Central memory CD8-positive, alpha-beta T cell (primary cell): Measurements from ENCODE around the gene MMD.
"Not testable (repeated sequence)": the region's sequence is repeated elsewhere in the genome, so short reads cannot be mapped to it uniquely, and the experiment has no call there.

ENCODE experiments used
- ATAC-seq: fragments of 150-1000 bp; cut with Tn5 transposase; replicated peaks from 2 replicates; pipeline ENCODE4 v1.10.0; 2022; ENCODE audit warnings: mild to moderate bottlenecking, moderate FRiP score, moderate number of reproducible peaks; ENCODE audit not compliant: poor library complexity, severe bottlenecking; ENCODE audit errors: extremely low read depth
- DNase-seq, 2 donors: peaks; one replicate each; pipeline ENCODE4 v3.0.0; 2021; ENCODE audit warnings: low spot score in 2 of 2
- H3K27ac Mint-ChIP-seq: one replicate; pipeline ENCODE4 v1.8.0; 2022; ENCODE audit warnings: low read depth, mild to moderate bottlenecking, moderate library complexity, mixed read lengths
- H3K27me3 Mint-ChIP-seq: one replicate; pipeline ENCODE4 v1.8.0; 2022; ENCODE audit warnings: mixed read lengths
- H3K36me3 Mint-ChIP-seq: one replicate; pipeline ENCODE4 v1.8.0; 2022; ENCODE audit warnings: mild to moderate bottlenecking, moderate library complexity, mixed read lengths; ENCODE audit not compliant: insufficient read depth
- H3K4me1 Mint-ChIP-seq: one replicate; pipeline ENCODE4 v1.8.0; 2022; ENCODE audit warnings: mixed read lengths
- H3K4me3 Mint-ChIP-seq: one replicate; pipeline ENCODE4 v1.8.0; 2022; ENCODE audit warnings: mild to moderate bottlenecking, moderate library complexity, mixed read lengths
- H3K9me3 Mint-ChIP-seq: one replicate; pipeline ENCODE4 v1.8.0; 2022; ENCODE audit warnings: mixed read lengths

The MMD gene

DNA sequence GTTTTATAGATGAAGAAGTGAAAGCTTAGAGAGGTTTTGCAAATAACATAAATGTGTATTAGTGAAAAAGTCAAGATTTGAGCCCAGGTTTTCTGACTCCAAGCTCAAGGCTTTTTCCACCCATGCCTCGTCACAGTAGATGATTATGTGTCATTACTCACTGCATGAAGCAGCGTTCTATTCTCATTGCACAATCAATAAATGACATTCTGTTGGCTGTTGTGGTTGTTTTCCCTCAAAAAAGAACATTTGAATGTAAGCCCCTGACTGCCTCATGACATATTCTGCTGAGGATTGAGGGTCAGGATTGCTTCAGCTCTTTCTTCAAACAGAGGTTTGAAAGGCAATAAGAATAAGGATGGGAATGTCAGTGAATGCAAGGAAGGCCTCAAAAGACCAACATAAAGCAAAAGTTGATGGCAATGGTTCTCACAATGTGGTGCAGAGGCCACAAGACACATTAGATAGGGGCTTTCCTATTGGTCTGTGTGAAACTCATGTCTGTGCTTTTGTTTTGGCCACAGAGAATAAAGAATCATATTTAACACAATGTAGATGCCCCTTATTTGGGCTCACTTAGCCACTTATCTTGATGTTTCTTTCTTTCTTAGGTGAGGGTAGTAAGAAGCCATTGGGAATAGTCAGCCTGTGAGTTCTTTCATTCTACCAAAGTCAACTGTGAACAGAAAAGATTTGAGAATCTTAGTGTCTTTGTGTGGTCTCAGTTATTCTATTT, 5.4 kb upstream of the MMD start:
- no peaks in the 10 kb centered on the region for H3K9me3 Mint-ChIP-seq
- DNase-seq (no peak), ATAC-seq (no peak)
- no peak overlapping the region for H3K27ac Mint-ChIP-seq
- peaks cover 5% of the 10 kb centered on the region for H3K36me3 Mint-ChIP-seq
- peaks cover 4% of the 10 kb centered on the region for H3K4me1 Mint-ChIP-seq
- H3K4me3 Mint-ChIP-seq, result no peak overlapping the region
- peaks cover 60% of the 10 kb centered on the region for H3K27me3 Mint-ChIP-seq

DNA sequence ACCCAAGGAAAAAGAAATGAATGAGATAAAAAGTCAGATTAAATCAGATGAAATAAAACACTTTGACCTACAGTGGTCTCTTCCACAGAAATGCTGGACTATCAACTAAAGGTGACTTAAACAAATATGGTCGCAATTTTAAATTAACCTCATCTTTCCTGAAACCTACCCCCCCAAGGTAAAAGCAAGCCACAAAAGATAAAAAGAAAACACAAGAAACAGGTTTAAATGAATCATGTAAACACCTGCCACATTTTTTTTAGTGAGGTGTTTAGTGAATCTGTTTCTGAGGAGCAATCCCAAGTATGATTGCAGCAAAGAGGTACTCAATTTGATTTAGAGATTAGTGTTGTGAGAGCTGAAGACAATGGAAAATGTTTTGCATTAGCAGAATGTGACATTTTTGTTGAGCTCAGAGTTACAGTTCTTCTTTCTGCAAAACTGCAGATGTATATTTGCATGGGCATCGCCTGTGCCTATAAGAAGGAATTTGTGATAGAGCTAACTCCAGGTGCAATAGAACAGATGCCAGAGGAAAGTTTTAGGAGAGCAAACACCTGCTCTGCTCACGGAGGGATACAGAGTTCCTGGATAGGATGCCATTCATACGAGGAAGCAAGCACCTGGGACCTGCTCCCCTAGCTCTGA, 3.4 kb upstream of the MMD start:
- Mint-ChIP-seq H3K4me3 (no peak overlapping the region), H3K9me3 (no peaks in the 10 kb centered on the region), H3K36me3 (peaks cover 8% of the 10 kb centered on the region), H3K4me1 (peaks cover 16% of the 10 kb centered on the region), H3K27me3 (peaks cover 60% of the 10 kb centered on the region), H3K27ac (no peak overlapping the region)
- ATAC-seq (no peak), DNase-seq (no peak)

- H3K36me3 Mint-ChIP-seq, result peaks cover 8% of the 10 kb centered on the region
- H3K27me3 Mint-ChIP-seq, result peaks cover 54% of the 10 kb centered on the region
- DNase-seq (no peak), ATAC-seq (no peak)
- H3K4me1 Mint-ChIP-seq, result peaks cover 31% of the 10 kb centered on the region
- peak overlapping the region; percentile 88 for H3K4me3 Mint-ChIP-seq
- no peak overlapping the region for H3K27ac Mint-ChIP-seq
- H3K9me3 Mint-ChIP-seq, result no peaks in the 10 kb centered on the region
These were observed 1.9 kb upstream of the MMD start for GRCh38 chr17:55423535-55423934.

DNA sequence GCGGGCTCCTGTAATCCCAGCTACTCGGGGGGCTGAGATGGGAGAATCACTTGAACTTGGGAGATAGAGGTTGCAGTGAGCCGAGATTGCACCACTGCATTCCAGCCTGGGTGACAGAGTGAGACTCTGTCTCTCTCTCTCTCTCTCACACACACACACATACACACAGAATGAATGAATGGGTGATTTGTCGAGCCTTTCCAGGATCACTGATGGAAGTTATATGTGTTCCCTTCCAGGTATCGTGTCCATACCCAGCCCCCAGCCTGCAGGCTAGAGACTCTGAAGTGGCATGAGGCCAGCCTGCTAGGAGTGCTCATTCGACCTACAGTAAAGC, 1.2 kb upstream of the MMD start:
- H3K36me3 Mint-ChIP-seq, H3K9me3 Mint-ChIP-seq, DNase-seq, ATAC-seq, H3K27ac Mint-ChIP-seq: not testable (repeated sequence)
- Mint-ChIP-seq H3K27me3 (peaks cover 46% of the 10 kb centered on the region), H3K4me1 (peaks cover 35% of the 10 kb centered on the region), H3K4me3 (peak overlapping the region; percentile 88)

DNA sequence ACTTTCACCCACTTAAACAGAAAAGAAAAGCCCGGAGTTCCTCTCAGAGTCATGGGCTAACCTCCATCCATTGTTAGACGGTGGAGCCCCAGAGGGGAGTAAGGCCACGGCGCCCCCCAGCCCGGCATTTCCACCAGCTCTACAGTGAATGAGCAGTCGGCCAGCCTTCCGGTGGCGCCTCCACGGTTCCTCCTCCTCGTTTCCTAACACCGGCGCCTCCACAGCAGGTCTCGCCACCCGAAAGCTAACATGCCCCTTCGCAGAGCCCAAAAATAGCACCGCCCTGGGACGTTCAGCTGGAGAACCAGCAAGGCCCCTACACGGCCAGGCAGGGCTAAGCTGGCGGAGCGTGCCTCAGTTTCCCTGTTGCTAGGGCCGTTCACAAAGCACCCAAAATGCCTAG, 858 bp downstream of the MMD start:
- Mint-ChIP-seq H3K27me3 (peaks cover 30% of the 10 kb centered on the region), H3K9me3 (no peaks in the 10 kb centered on the region), H3K36me3 (peaks cover 8% of the 10 kb centered on the region), H3K4me1 (peaks cover 51% of the 10 kb centered on the region), H3K4me3 (peak overlapping the region; percentile 88), H3K27ac (peak overlapping the region; percentile 73)
- DNase-seq (peak; percentile 16 to 20), ATAC-seq (peak; percentile 21)

DNA sequence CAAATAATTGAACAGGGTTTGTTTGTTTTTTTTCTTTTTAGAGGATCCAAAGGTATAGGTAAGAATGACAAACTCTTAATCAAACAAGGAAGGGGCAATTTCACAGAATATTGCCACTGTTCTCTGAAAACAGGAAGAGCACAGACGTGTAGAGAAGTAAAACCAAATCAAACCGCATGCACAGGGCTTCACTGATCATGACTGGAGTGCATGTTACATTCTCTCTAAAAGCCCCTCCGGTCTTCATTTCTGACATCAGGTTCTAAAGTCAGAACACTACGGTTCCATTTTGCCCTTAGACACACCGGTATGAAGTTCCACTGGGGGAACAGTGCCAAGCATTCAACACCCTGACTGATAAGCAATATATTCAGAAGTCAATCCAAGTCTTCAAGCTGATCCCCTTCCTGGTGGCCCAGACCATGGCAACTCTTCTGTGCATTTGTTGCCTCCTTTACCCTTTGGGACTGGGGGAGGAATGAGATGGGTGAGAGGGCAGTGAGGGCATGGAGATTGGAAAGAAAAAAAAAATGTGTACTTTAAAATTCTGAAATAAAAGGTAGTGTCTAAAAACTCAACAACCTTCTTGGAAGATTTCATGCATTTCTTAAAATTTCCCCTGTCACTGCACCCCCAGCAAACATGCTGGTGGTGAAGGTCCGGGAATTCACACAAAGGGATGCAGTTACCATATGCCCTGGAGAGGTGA, 1.4 kb downstream of the MMD start:
- H3K4me1 Mint-ChIP-seq, result peaks cover 51% of the 10 kb centered on the region
- peaks cover 8% of the 10 kb centered on the region for H3K36me3 Mint-ChIP-seq
- H3K27me3 Mint-ChIP-seq, result peaks cover 24% of the 10 kb centered on the region
- ATAC-seq (peak; percentile 42), DNase-seq (no peak)
- no peaks in the 10 kb centered on the region for H3K9me3 Mint-ChIP-seq
- H3K27ac Mint-ChIP-seq, result peak overlapping the region; percentile 73
- H3K4me3 Mint-ChIP-seq, result peak overlapping the region; percentile 88

DNA sequence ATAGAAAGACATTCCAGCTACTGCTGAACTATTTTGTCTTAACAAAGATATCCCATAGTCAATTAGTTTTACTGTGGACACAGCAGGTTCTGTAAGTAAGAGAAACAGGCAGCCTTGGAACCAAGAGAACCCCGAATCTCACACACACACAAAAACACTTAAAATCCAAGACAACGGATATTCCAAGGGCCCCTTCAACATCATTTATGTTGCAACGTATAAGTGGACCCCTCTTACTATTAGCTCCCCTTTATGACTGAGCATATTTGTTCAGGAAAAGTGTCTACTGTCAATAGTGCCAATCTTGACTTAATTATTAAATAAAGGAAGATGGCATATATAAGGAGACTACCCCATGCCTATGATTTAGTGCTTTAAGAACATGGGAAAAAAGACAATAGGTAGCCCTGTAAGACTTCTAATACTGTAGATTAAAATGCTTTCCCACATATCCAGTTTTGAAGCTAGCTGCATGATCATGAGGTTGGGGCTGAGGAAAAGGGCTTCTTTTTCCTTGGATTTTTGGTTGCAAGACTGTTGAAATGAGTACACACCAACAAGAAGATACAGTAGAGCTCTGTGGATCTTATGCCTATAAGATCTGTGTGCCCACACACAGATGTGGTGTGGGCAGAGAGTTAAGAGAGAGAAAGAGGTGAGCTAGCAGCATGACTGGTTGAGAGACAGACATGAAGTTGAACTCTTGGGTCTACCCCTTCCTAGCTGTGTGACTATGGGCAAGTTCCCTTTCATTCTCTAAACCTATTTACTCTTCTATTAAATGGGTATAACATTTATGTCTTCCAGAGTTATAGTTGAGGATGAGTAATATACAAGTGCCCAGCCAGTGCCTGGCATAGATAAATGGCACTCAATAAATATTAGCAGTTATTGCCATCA, 3.0 kb downstream of the MMD start:
- no peak overlapping the region for H3K27ac Mint-ChIP-seq
- peaks cover 8% of the 10 kb centered on the region for H3K27me3 Mint-ChIP-seq
- no peak overlapping the region for H3K4me3 Mint-ChIP-seq
- peaks cover 8% of the 10 kb centered on the region for H3K36me3 Mint-ChIP-seq
- DNase-seq (no peak), ATAC-seq (no peak)
- H3K4me1 Mint-ChIP-seq, result peaks cover 56% of the 10 kb centered on the region
- no peaks in the 10 kb centered on the region for H3K9me3 Mint-ChIP-seq

DNA sequence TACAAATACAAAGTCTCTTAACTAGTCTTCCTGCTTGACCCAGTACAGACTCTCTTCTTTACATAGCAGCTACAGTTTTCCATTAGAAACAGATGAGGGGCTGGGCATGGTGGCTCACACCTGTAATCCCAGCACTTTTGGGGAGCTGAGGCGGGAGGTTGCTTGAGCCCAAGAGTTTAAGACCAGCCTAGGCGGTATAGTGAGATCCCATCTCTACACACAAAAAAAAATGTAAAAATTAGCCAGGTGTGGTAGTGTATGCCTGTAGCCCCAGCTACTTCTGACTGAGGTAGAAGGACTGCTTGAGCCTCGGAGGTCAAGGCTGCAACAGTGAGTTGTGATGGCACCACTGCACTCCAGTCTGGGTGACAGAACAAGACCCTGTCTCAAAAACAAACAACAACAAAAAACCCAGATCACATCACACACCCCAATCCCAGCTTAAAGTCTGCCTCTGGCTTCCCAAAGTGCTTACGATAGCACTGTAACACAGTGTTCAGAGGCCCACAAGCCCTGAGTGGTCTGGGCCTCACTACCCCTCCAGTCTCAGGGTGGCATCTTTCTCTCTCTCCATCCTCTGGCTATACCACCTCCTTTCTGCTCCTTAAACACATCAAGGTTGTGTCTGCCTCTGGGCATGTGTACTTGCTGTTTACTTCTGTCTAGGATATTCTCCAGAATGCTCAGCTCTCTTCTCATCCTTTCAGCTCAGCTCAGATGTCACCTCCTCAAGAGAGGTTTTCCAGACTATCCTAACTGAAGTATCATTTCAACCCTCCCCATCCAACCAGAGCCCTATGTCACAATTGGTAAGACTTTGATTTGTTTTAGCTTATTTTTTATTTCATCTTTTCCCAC, 4.0 kb downstream of the MMD start:
- Mint-ChIP-seq H3K4me1 (peaks cover 56% of the 10 kb centered on the region), H3K4me3 (no peak overlapping the region)

GRCh38 chr17:55416470-55417052, 5.1 kb downstream of the MMD start:
- DNase-seq (no peak), ATAC-seq (no peak)
- peaks cover 52% of the 10 kb centered on the region for H3K4me1 Mint-ChIP-seq
- no peak overlapping the region for H3K4me3 Mint-ChIP-seq
- H3K27me3 Mint-ChIP-seq, result no peaks in the 10 kb centered on the region
- peak overlapping the region; percentile 20 for H3K27ac Mint-ChIP-seq
- H3K36me3 Mint-ChIP-seq, result peaks cover 5% of the 10 kb centered on the region
- H3K9me3 Mint-ChIP-seq, result no peaks in the 10 kb centered on the region

More for the DNA sequence above, 4.0 kb downstream of the MMD start:
- no peaks in the 10 kb centered on the region for H3K27me3 Mint-ChIP-seq
- no peaks in the 10 kb centered on the region for H3K9me3 Mint-ChIP-seq
- H3K27ac Mint-ChIP-seq, result peak overlapping the region; percentile 20
- DNase-seq (no peak), ATAC-seq (no peak)
- H3K36me3 Mint-ChIP-seq, result peaks cover 5% of the 10 kb centered on the region

- Mint-ChIP-seq H3K4me3 (no peak overlapping the region), H3K27me3 (no peaks in the 10 kb centered on the region), H3K27ac (no peak overlapping the region), H3K4me1 (peaks cover 51% of the 10 kb centered on the region), H3K9me3 (no peaks in the 10 kb centered on the region), H3K36me3 (peaks cover 5% of the 10 kb centered on the region)
- ATAC-seq, result no peak
- DNase-seq, result no peak
These were observed 5.6 kb downstream of the MMD start for GRCh38 chr17:55416000-55416399.

DNA sequence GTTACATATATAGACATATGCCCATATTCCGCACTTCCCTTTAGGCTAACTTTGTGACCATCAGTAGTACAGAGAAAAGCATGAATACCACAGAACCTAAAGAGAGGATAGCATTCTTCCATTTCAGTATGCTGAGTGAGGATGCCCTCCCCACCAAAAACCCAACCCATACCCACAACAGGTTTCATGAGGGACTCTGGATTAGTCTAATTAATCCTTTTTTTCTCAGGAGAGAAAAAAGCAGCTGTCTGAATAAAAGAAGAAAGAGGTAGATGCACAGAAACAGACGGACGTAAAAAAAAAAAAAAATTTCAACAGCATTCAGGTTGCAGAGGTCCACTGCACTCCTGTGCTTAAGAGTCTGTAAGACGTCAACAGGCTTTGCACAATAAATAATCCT, 6.7 kb downstream of the MMD start:
- Mint-ChIP-seq H3K9me3 (no peaks in the 10 kb centered on the region), H3K4me3 (no peak overlapping the region), H3K27me3 (no peaks in the 10 kb centered on the region), H3K4me1 (peaks cover 40% of the 10 kb centered on the region), H3K36me3 (peaks cover 8% of the 10 kb centered on the region), H3K27ac (no peak overlapping the region)
- no peak for DNase-seq
- no peak for ATAC-seq
